GM12864 (cell line): ENCODE data around the gene ATP8A2.

Source experiments
- DNase-seq: peaks from one replicate; pipeline ENCODE4 v3.0.0-alpha.2; 2011; ENCODE audit warnings: low read depth
- H3K4me3 ChIP-seq: 2 replicates; pipeline ENCODE4 v1.5.1; 2011; ENCODE audit warnings: mild to moderate bottlenecking, low read depth, low read length, control low read depth
- TF ChIP-seq, protein P1 (sequence below): IDR thresholded peaks from 2 replicates; pipeline ENCODE4 v1.5.1; 2011; ENCODE audit warnings: low read depth, mild to moderate bottlenecking, moderate library complexity, low read length, control low read depth, inconsistent platforms; ENCODE audit errors: missing control alignments

Gene ATP8A2

DNA sequence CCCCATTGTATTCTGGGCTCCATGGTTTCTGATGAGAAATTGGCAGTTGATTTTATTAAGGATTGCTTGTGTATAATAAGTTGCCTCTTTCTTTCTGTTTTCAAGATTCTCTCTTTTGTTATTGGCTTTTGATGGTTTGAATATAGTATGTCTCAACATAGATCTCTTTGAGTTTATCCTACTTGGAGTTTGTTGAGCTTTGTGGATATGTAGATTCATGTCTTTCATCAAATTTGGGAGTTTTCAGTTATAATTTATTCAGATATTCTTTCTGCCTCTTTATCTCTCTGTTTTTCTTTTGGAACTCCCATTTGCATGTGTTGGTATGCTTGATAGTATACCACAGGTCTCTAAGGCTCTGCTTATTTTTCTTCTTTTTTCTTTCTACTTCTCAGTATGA lies 296.6 kb downstream of the ATP8A2 start:
- H3K4me3 ChIP-seq = no peak overlapping the region
- TF ChIP-seq, protein P1, sequence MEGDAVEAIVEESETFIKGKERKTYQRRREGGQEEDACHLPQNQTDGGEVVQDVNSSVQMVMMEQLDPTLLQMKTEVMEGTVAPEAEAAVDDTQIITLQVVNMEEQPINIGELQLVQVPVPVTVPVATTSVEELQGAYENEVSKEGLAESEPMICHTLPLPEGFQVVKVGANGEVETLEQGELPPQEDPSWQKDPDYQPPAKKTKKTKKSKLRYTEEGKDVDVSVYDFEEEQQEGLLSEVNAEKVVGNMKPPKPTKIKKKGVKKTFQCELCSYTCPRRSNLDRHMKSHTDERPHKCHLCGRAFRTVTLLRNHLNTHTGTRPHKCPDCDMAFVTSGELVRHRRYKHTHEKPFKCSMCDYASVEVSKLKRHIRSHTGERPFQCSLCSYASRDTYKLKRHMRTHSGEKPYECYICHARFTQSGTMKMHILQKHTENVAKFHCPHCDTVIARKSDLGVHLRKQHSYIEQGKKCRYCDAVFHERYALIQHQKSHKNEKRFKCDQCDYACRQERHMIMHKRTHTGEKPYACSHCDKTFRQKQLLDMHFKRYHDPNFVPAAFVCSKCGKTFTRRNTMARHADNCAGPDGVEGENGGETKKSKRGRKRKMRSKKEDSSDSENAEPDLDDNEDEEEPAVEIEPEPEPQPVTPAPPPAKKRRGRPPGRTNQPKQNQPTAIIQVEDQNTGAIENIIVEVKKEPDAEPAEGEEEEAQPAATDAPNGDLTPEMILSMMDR = no peak
- no peak for DNase-seq

DNA sequence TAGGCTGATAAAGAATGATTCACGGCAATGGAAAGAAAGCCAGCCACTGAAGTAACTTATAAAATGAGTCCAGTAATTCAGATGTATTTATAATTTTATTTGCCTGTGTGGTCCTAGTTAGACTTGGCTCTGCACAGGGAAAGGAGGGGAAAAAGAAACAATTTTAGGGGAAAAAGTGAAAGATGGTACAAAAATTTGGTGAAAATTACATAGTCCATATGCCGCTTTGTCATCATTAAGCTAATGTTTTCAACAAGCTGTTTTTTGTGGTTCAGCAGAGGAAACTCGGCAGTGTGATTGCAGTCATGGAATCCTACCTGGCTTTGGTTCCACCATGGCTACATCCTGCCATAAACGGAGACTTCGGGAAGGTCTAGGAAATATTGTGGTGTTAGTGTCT lies 301.9 kb downstream of the ATP8A2 start:
- no peak overlapping the region for H3K4me3 ChIP-seq
- TF ChIP-seq, protein P1 = no peak
- no peak for DNase-seq

DNA sequence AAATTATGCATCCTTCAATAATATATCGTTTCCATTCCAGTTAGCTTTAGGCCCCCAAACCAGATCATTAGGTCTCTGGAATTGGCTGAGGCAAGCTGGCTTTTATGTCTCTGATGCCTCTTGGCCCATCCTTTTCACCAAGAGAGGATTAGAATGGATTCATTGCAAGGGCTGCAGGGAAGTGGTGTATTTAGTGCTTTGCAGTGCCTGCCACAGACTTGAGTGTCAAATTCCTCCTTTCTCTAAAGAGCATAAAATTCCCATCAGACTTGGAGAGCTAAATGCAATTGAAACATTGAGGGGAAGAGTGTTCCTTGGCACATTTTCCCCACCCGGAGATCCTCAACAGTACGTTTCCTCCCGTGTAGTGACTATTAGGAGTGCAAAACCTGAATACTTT lies 302.6 kb downstream of the ATP8A2 start:
- no peak overlapping the region for H3K4me3 ChIP-seq
- TF ChIP-seq, protein P1 = no peak
- DNase-seq = no peak

DNA sequence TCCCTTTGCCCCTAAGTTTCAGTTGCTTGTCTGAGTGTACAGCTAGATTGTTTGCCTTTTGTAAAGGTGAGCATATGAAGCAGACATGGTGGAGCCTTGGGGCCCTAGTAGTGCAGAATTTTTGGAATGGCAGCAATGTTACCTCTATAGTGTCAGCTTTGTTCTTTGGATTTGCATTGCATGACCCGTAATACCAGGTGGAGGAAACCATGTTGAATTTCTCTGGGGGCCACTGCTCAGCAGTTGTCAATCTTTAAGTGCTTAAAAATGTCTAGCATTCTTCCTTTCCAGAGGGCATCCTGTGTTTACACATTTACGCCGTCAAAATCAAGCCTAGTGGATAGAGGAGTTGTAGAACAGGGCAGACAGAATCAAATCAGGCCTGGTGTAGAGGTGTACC lies 303.3 kb downstream of the ATP8A2 start:
- TF ChIP-seq, protein P1 = no peak
- no peak overlapping the region for H3K4me3 ChIP-seq
- no peak for DNase-seq

DNA sequence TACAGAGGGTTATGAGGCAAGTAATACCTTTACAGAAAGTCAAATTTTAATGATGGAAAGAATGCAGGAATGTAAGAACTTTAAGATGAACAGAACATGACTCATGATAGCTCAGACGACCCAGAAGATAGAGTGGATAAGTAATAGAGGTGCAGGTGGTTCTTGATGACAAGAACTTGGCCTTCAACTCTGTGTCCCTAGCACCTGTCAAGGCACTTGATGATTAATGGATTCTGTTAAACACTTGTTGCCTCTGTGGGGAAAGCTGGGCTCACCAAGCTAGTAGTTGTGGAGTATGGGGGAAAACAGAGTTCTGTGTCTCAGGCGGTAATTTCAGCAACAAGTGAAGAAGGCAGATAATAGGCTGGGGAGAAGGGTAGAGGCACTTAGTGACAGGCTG lies 306.2 kb downstream of the ATP8A2 start:
- TF ChIP-seq, protein P1 = no peak
- no peak for DNase-seq
- H3K4me3 ChIP-seq = no peak overlapping the region

DNA sequence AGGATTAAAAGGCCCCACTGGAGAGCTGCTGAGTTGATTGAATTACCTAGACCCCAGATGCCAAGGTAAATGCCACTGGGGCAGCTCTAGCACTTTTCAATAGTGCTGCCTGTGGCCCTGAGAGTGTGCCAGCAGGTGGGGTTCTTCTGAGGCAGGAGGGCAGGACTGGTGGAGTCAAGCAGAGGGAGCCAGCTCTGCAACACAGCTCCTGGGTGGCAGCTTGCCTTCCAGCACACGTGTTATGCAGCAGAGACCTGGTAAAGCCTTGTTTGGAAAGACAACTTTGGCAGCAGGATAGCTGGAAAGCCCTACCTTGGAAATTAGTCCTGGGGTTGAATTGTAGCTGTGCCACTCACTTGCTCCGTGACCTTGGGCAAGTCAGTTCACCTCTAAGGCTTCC lies 306.6 kb downstream of the ATP8A2 start:
- no peak overlapping the region for H3K4me3 ChIP-seq
- TF ChIP-seq, protein P1 = no peak
- no peak for DNase-seq

DNA sequence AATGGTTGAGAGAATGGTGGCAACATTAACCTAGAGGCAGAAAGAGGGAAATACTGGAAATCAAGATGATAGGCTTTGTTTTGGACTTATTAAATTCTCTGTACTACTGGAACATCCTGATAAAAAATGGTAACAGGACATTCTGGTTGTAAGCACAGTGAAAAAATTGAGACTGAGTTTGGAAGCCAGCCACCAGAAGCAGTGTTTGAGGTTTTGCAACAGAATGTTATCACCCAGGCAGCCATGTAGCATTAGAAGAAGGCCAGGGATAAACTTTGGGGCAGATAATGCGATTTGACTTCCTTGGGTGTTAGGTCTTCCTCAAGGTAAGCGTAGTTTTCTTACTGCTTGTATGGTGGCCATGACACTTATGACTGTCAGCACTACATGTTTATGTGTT lies 307.4 kb downstream of the ATP8A2 start:
- TF ChIP-seq, protein P1 = no peak
- no peak overlapping the region for H3K4me3 ChIP-seq
- no peak for DNase-seq
